RWPE1 (cell line): ENCODE measurements around the gene PSEN2.

Source experiments
- CTCF ChIA-PET: fragments of 350-600 bp; sonication (Branson Sonifier 250); formaldehyde crosslinking; extraction: SDS; loops from one replicate; lab custom pipeline; 2021; lab: Yijun Ruan, JAX
- POLR2A ChIA-PET: fragments of 400-600 bp; formaldehyde crosslinking; extraction: SDS; loops from one replicate; lab custom pipeline; 2020; ENCODE audit warnings: antibody characterized with exemption; ENCODE audit not compliant: low non-redundant PET; lab: Yijun Ruan, JAX
- DNase-seq: peaks from one replicate; pipeline ENCODE4 v3.0.0; 2012; ENCODE audit warnings: low spot score
- H3K27ac ChIP-seq: fragments of 450-650 bp; 2 replicates; pipeline ENCODE4 v1.5.1; 2017
- CTCF ChIP-seq: fragments of 450-650 bp; conservative IDR thresholded peaks from 2 replicates; pipeline ENCODE4 v1.5.1; 2017; ENCODE audit warnings: low read depth, mild to moderate bottlenecking

PSEN2 gene

DNA sequence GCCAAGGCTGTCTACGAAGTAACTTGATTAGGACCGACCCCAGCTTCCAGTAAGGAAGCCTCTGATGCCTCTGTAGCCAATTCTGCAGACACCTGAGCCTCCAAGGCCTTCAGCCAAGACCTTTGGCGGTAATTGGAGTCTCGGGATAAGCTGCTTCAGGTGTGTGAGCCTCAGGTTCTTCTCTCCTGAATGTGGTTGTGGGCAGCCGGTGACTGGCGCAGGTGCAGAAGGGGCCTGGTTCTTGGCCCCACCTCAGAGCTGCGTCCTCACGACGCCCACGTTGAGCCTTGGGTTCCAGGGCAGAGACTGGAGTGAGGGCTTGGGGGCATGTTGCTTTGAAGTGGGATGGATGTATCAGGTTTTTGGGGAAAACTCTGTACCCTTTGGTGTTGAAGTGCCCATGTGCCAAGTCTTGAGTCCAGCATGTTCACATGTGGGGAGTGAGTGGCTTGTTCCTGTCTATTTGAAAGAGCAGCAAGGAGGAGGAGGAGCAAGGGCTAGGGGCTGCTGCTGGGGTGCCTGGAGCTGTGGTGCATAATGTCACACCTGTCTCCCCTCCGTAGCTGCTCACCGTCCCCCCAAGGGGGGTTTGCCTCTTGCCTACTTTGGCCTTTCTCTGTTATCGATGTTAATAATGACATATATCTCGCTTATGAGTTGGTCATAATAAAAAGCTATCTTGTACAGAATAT is 1.4 kb downstream of the PSEN2 start:
- POLR2A ChIA-PET: no interaction called here
- CTCF ChIA-PET: interaction anchor here (0.6 kb wide), 1 partner anchor 324 kb away, joined by 3 read pairs; no protein-coding TSS in a partner anchor
- no peak for DNase-seq
- no peak for TF ChIP-seq CTCF
- H3K27ac ChIP-seq: no peak overlapping the region

- no peak overlapping the region for H3K27ac ChIP-seq
- CTCF ChIA-PET: interaction anchor here (0.6 kb wide), 1 partner anchor 324 kb away, joined by 3 read pairs; no protein-coding TSS in a partner anchor
- DNase-seq: no peak
- no peak for TF ChIP-seq CTCF
- POLR2A ChIA-PET: no interaction called here
Measured at GRCh38 chr1:226872437-226872836, 2.0 kb downstream of the PSEN2 start.

DNA sequence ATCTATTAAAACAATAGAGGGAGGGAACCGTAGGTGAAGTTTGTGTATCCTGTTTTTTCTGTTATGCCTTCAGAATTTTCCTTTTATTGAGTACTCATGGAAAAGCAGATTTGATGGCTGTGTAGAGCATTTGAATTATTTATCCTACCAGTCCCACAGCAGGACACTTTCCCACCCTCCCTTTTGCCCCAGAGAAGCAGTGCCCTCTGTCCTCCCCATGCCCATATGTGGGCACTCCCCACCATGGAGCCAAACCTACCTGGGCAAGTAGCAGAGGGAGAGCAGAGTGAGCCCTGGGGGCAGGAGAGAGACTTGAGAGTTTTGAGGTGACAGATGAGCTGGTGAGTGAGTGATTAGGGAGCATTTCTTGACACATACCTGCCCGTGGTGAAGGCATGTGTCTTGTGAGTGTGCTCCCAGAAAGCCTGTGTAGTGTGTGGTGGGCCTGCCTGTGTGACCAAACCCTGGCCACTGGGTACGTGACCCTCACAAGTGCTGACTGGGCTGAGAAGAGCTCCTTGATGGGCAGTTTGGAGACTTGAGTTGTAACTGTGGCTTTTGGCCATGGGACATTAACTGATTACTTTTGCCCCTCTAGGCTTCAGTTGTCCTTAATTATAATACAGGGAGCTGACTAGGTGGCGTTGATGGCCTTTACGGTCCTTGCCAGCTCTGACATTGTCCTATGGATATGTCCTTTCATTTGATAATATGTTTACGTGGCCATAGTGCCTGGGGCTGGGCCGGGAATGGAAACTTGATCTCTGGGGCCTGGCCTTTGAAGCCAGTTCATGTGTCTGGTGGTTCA is 3.6 kb downstream of the PSEN2 start:
- ChIA-PET CTCF (interaction anchor here (0.6 kb wide), 1 partner anchor 233 kb away, joined by 6 read pairs; no protein-coding TSS in a partner anchor), POLR2A (no interaction called here)
- TF ChIP-seq CTCF: no peak
- no peak overlapping the region for H3K27ac ChIP-seq
- DNase-seq: no peak

GRCh38 chr1:226874579-226875425 is 4.4 kb downstream of the PSEN2 start:
- no peak overlapping the region for H3K27ac ChIP-seq
- DNase-seq: no peak
- CTCF ChIA-PET: no interaction called here
- no peak for TF ChIP-seq CTCF
- POLR2A ChIA-PET: no interaction called here

DNA sequence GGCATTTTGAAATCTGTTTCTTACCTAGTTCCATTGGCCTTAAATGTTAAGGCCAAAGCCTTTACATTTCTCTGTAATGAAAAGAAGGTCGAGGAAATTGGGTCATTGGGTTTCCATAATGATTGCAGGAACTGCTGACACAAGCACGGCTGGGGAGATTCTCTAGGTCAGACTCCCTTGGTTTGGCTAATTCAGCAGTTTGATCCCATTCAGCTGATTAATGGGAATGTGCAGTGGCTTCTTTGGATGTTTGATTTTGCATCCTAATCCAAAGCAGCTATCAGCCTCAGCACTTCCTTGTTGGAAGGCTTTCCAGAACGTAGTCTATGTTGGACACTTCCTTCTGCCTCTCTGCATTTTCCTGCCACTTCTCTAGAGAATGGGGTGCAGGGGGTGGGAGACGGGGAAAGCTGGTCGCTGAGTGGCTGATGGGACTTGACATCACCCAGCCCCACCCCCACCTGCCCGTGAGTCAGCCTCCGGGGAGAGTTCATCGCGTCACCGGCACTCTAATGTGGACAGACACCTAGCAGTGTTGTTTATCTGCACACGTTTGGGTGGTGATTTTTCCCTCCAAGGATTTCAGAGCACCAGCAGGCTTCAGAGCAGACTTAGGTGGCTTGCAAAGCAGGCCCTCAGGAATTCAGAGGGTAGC is 5.4 kb downstream of the PSEN2 start:
- H3K27ac ChIP-seq: no peak overlapping the region
- CTCF ChIA-PET: no interaction called here
- no peak for TF ChIP-seq CTCF
- DNase-seq: peak; percentile 89
- POLR2A ChIA-PET: no interaction called here
